ENCODE results near the gene ERVW-1. TPM values are rescaled to one million over a fixed set of nuclear protein-coding genes. Genes with fewer than 3 reads are reported as not detected.
"Not testable (repeated sequence)": the region's sequence is repeated elsewhere in the genome, so short reads cannot be mapped to it uniquely, and the experiment has no call there.

ERVW-1 gene
- total RNA-seq (not detected), polyA plus RNA-seq (not detected)

- DNase-seq; H3K4me3 ChIP-seq (ENCODE audit: low read length); H3K9me3 Mint-ChIP-seq; H3K4me1 ChIP-seq (ENCODE audit: insufficient read depth, low read length); H3K4me3 Mint-ChIP-seq; H3K27ac ChIP-seq (ENCODE audit: low read depth, low read length); H3K9me3 ChIP-seq (ENCODE audit: low read length); H3K27me3 Mint-ChIP-seq; H3K36me3 ChIP-seq (ENCODE audit: insufficient read depth, low read length); POLR2A ChIA-PET; H3K36me3 Mint-ChIP-seq; H3K4me1 Mint-ChIP-seq; H3K27me3 ChIP-seq (ENCODE audit: insufficient read depth, low read length, poor library complexity, severe bottlenecking): not testable (repeated sequence)
- CTCF ChIA-PET, result interaction anchor here (1.0 kb wide), 1 partner anchor 298 kb away, joined by 3 read pairs; no protein-coding TSS in a partner anchor
- H3K27ac Mint-ChIP-seq, result peak within 1 kb of the TSS in 2 of 8 donors; percentile 41 to 43
Observed at GRCh38 chr7:92477681-92478080, at the start of gene ERVW-1. TSS of gene ERVW-1 (minus strand) at chr7:92477946. CDS start at chr7:92470381, 7,565 bp downstream.

GRCh38 chr7:92523110-92523509 lies 45.4 kb upstream of the ERVW-1 start:
- H3K4me1 ChIP-seq (ENCODE audit: insufficient read depth, low read length), result peaks cover 8% of the 10 kb centered on the region
- Mint-ChIP-seq H3K27ac (no peak overlapping the region), H3K4me3 (no peak overlapping the region), H3K36me3 (peaks cover 0 to 30% (median 3%) of the 10 kb centered on the region in 3 donors), H3K4me1 (peaks cover 20 to 31% (median 22%) of the 10 kb centered on the region in 3 donors), H3K27me3 (no peaks in the 10 kb centered on the region), H3K9me3 (no peaks in the 10 kb centered on the region)
- no peak overlapping the region for H3K4me3 ChIP-seq (ENCODE audit: low read length)
- no peak overlapping the region for H3K27ac ChIP-seq (ENCODE audit: low read depth, low read length)
- H3K27me3 ChIP-seq (ENCODE audit: insufficient read depth, low read length, poor library complexity, severe bottlenecking), result no peaks in the 10 kb centered on the region
- H3K9me3 ChIP-seq (ENCODE audit: low read length), result no peaks in the 10 kb centered on the region
- POLR2A ChIA-PET, result no interaction called here
- CTCF ChIA-PET, result no interaction called here
- peaks cover 4% of the 10 kb centered on the region for H3K36me3 ChIP-seq (ENCODE audit: insufficient read depth, low read length)
- DNase-seq, result no peak

GRCh38 chr7:92520024-92520423 lies 42.3 kb upstream of the ERVW-1 start:
- Histone ChIP-seq H3K27me3 (ENCODE audit: insufficient read depth, low read length, poor library complexity, severe bottlenecking) (no peaks in the 10 kb centered on the region), H3K4me1 (ENCODE audit: insufficient read depth, low read length) (no peaks in the 10 kb centered on the region), H3K9me3 (ENCODE audit: low read length) (no peaks in the 10 kb centered on the region), H3K4me3 (ENCODE audit: low read length) (no peak overlapping the region), H3K27ac (ENCODE audit: low read depth, low read length) (no peak overlapping the region), H3K36me3 (ENCODE audit: insufficient read depth, low read length) (peaks cover 12% of the 10 kb centered on the region)
- no peak overlapping the region for H3K4me3 Mint-ChIP-seq
- no peaks in the 10 kb centered on the region for H3K27me3 Mint-ChIP-seq
- H3K27ac Mint-ChIP-seq, result peak overlapping the region in 3 of 8 donors; percentile 11 to 70 (median 66)
- no peak for DNase-seq
- no peaks in the 10 kb centered on the region for H3K9me3 Mint-ChIP-seq
- ChIA-PET POLR2A (no interaction called here), CTCF (no interaction called here)
- peaks cover 0 to 5% (median 3%) of the 10 kb centered on the region in 3 donors for H3K4me1 Mint-ChIP-seq
- peaks cover 0 to 49% (median 17%) of the 10 kb centered on the region in 3 donors for H3K36me3 Mint-ChIP-seq

- Mint-ChIP-seq H3K36me3 (peaks cover 7 to 61% (median 20%) of the 10 kb centered on the region in 3 donors), H3K27me3 (no peaks in the 10 kb centered on the region), H3K27ac (no peak overlapping the region), H3K4me1 (peaks cover 0 to 3% (median 0%) of the 10 kb centered on the region in 3 donors), H3K9me3 (no peaks in the 10 kb centered on the region), H3K4me3 (no peak overlapping the region)
- Histone ChIP-seq H3K27me3 (ENCODE audit: insufficient read depth, low read length, poor library complexity, severe bottlenecking) (no peaks in the 10 kb centered on the region), H3K27ac (ENCODE audit: low read depth, low read length) (no peak overlapping the region), H3K4me3 (ENCODE audit: low read length) (no peak overlapping the region), H3K36me3 (ENCODE audit: insufficient read depth, low read length) (peaks cover 12% of the 10 kb centered on the region), H3K9me3 (ENCODE audit: low read length) (no peaks in the 10 kb centered on the region), H3K4me1 (ENCODE audit: insufficient read depth, low read length) (no peaks in the 10 kb centered on the region)
- no peak for DNase-seq
- ChIA-PET POLR2A (no interaction called here), CTCF (interaction anchor here (3.7 kb wide), 1 partner anchor 11 kb away, joined by 12 read pairs; the partner anchor contains the start of genes PEX1 and RBM48)
Observed at GRCh38 chr7:92517631-92518030, 39.9 kb upstream of the ERVW-1 start.

GRCh38 chr7:92513167-92513902 lies 35.6 kb upstream of the ERVW-1 start:
- no peaks in the 10 kb centered on the region for H3K9me3 ChIP-seq (ENCODE audit: low read length)
- H3K27ac ChIP-seq (ENCODE audit: low read depth, low read length), result no peak overlapping the region
- peaks cover 7 to 60% (median 30%) of the 10 kb centered on the region in 3 donors for H3K36me3 Mint-ChIP-seq
- no peaks in the 10 kb centered on the region for H3K27me3 Mint-ChIP-seq
- no peak overlapping the region for H3K4me3 ChIP-seq (ENCODE audit: low read length)
- ChIA-PET CTCF (interaction anchor here (1.1 kb wide), 1 partner anchor 15 kb away, joined by 4 read pairs; the partner anchor contains the start of genes PEX1 and RBM48), POLR2A (interaction anchor here (0.7 kb wide), 1 partner anchor 444 kb away, joined by 3 read pairs; no protein-coding TSS in a partner anchor)
- no peak overlapping the region for H3K27ac Mint-ChIP-seq
- H3K4me1 ChIP-seq (ENCODE audit: insufficient read depth, low read length), result no peaks in the 10 kb centered on the region
- H3K4me1 Mint-ChIP-seq, result no peaks in the 10 kb centered on the region
- no peak overlapping the region for H3K4me3 Mint-ChIP-seq
- H3K36me3 ChIP-seq (ENCODE audit: insufficient read depth, low read length), result peaks cover 8% of the 10 kb centered on the region
- DNase-seq, result no peak
- H3K9me3 Mint-ChIP-seq, result no peaks in the 10 kb centered on the region
- no peaks in the 10 kb centered on the region for H3K27me3 ChIP-seq (ENCODE audit: insufficient read depth, low read length, poor library complexity, severe bottlenecking)

GRCh38 chr7:92508946-92509345 lies 31.2 kb upstream of the ERVW-1 start:
- Mint-ChIP-seq H3K27ac (no peak overlapping the region), H3K9me3 (no peaks in the 10 kb centered on the region), H3K27me3 (no peaks in the 10 kb centered on the region), H3K4me3 (no peak overlapping the region), H3K4me1 (peaks cover 0 to under 1% (median 0%) of the 10 kb centered on the region in 3 donors), H3K36me3 (peaks cover 7 to 55% (median 24%) of the 10 kb centered on the region in 3 donors)
- Histone ChIP-seq H3K4me3 (ENCODE audit: low read length) (no peak overlapping the region), H3K36me3 (ENCODE audit: insufficient read depth, low read length) (no peaks in the 10 kb centered on the region), H3K27ac (ENCODE audit: low read depth, low read length) (no peak overlapping the region), H3K9me3 (ENCODE audit: low read length) (no peaks in the 10 kb centered on the region), H3K4me1 (ENCODE audit: insufficient read depth, low read length) (no peaks in the 10 kb centered on the region), H3K27me3 (ENCODE audit: insufficient read depth, low read length, poor library complexity, severe bottlenecking) (no peaks in the 10 kb centered on the region)
- DNase-seq, result no peak
- ChIA-PET CTCF (no interaction called here), POLR2A (no interaction called here)

- no peaks in the 10 kb centered on the region for H3K27me3 ChIP-seq (ENCODE audit: insufficient read depth, low read length, poor library complexity, severe bottlenecking)
- H3K36me3 Mint-ChIP-seq, result peaks cover 0 to 60% (median 26%) of the 10 kb centered on the region in 3 donors
- H3K4me3 Mint-ChIP-seq, result no peak overlapping the region
- DNase-seq, result no peak
- H3K27ac Mint-ChIP-seq, result no peak overlapping the region
- no peaks in the 10 kb centered on the region for H3K9me3 Mint-ChIP-seq
- no peak overlapping the region for H3K4me3 ChIP-seq (ENCODE audit: low read length)
- H3K9me3 ChIP-seq (ENCODE audit: low read length), result no peaks in the 10 kb centered on the region
- POLR2A ChIA-PET, result no interaction called here
- no peaks in the 10 kb centered on the region for H3K36me3 ChIP-seq (ENCODE audit: insufficient read depth, low read length)
- no peak overlapping the region for H3K27ac ChIP-seq (ENCODE audit: low read depth, low read length)
- peaks cover 0 to 4% (median 0%) of the 10 kb centered on the region in 3 donors for H3K4me1 Mint-ChIP-seq
- H3K4me1 ChIP-seq (ENCODE audit: insufficient read depth, low read length), result no peaks in the 10 kb centered on the region
- H3K27me3 Mint-ChIP-seq, result no peaks in the 10 kb centered on the region
- CTCF ChIA-PET, result no interaction called here
Observed at GRCh38 chr7:92506363-92506762, 28.6 kb upstream of the ERVW-1 start.

- no peaks in the 10 kb centered on the region for H3K9me3 Mint-ChIP-seq
- no peak overlapping the region for H3K27ac ChIP-seq (ENCODE audit: low read depth, low read length)
- no peaks in the 10 kb centered on the region for H3K9me3 ChIP-seq (ENCODE audit: low read length)
- no peak for DNase-seq
- CTCF ChIA-PET, result no interaction called here
- no peaks in the 10 kb centered on the region for H3K27me3 ChIP-seq (ENCODE audit: insufficient read depth, low read length, poor library complexity, severe bottlenecking)
- no peak overlapping the region for H3K4me3 Mint-ChIP-seq
- no peak overlapping the region for H3K4me3 ChIP-seq (ENCODE audit: low read length)
- POLR2A ChIA-PET, result no interaction called here
- H3K4me1 ChIP-seq (ENCODE audit: insufficient read depth, low read length), result no peaks in the 10 kb centered on the region
- peaks cover 0 to 71% (median 38%) of the 10 kb centered on the region in 3 donors for H3K36me3 Mint-ChIP-seq
- peaks cover 0 to 4% (median 0%) of the 10 kb centered on the region in 3 donors for H3K4me1 Mint-ChIP-seq
- H3K27ac Mint-ChIP-seq, result no peak overlapping the region
- peaks cover 8% of the 10 kb centered on the region for H3K36me3 ChIP-seq (ENCODE audit: insufficient read depth, low read length)
- no peaks in the 10 kb centered on the region for H3K27me3 Mint-ChIP-seq
Observed at GRCh38 chr7:92504563-92504962, 26.8 kb upstream of the ERVW-1 start.
